Activated naive CD8-positive, alpha-beta T cell treated with anti-CD3 and anti-CD28 coated beads for 36 hours (primary cell): Measurements from ENCODE around the gene CHAD. TPM values are rescaled to one million over a fixed set of nuclear protein-coding genes. Genes with fewer than 3 reads are reported as not detected.

ENCODE experiments used
- DNase-seq: peaks from one replicate; pipeline ENCODE4 v3.0.0; 2021
- H3K27ac Mint-ChIP-seq: one replicate; pipeline ENCODE4 v1.8.0; 2022; ENCODE audit warnings: mild to moderate bottlenecking, moderate library complexity, mixed read lengths
- H3K27me3 Mint-ChIP-seq: one replicate; pipeline ENCODE4 v1.8.0; 2022; ENCODE audit warnings: mild to moderate bottlenecking, mixed read lengths
- H3K36me3 Mint-ChIP-seq: one replicate; pipeline ENCODE4 v1.8.0; 2021; ENCODE audit warnings: mild to moderate bottlenecking, mixed read lengths
- H3K4me1 Mint-ChIP-seq: one replicate; pipeline ENCODE4 v1.8.0; 2021; ENCODE audit warnings: mixed read lengths
- H3K4me3 Mint-ChIP-seq: one replicate; pipeline ENCODE4 v1.8.0; 2022; ENCODE audit warnings: mild to moderate bottlenecking, moderate library complexity, mixed read lengths
- H3K9me3 Mint-ChIP-seq: one replicate; pipeline ENCODE4 v1.8.0; 2022; ENCODE audit warnings: mixed read lengths
- total RNA-seq, 2 experiments: library from RNA; stranded (reverse); gene quantifications; one replicate each; pipeline ENCODE4 v1.2.3, GENCODE V29; 2021

The CHAD gene, protein sequence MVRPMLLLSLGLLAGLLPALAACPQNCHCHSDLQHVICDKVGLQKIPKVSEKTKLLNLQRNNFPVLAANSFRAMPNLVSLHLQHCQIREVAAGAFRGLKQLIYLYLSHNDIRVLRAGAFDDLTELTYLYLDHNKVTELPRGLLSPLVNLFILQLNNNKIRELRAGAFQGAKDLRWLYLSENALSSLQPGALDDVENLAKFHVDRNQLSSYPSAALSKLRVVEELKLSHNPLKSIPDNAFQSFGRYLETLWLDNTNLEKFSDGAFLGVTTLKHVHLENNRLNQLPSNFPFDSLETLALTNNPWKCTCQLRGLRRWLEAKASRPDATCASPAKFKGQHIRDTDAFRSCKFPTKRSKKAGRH
- not detected for total RNA-seq

GRCh38 chr17:50468304-50469207 lies at the start of gene CHAD:
TSS of gene CHAD (minus strand) at chr17:50468880. CDS start at chr17:50468813, 67 bp downstream.
- no peaks in the 10 kb centered on the region for H3K36me3 Mint-ChIP-seq
- peaks cover 34% of the 10 kb centered on the region for H3K27me3 Mint-ChIP-seq
- no peak for DNase-seq
- no peak within 1 kb of the TSS for H3K4me3 Mint-ChIP-seq
- H3K4me1 Mint-ChIP-seq, result peaks cover 7% of the 10 kb centered on the region
- H3K27ac Mint-ChIP-seq, result no peak within 1 kb of the TSS
- H3K9me3 Mint-ChIP-seq, result no peaks in the 10 kb centered on the region

GRCh38 chr17:50517504-50518383 lies 49.1 kb upstream of the CHAD start:
- Mint-ChIP-seq H3K9me3 (no peaks in the 10 kb centered on the region), H3K36me3 (no peaks in the 10 kb centered on the region), H3K27ac (no peak overlapping the region), H3K4me1 (no peaks in the 10 kb centered on the region), H3K4me3 (no peak overlapping the region), H3K27me3 (no peaks in the 10 kb centered on the region)
- DNase-seq, result no peak

- Mint-ChIP-seq H3K27me3 (no peaks in the 10 kb centered on the region), H3K4me1 (peaks cover 2% of the 10 kb centered on the region), H3K4me3 (no peak overlapping the region), H3K9me3 (no peaks in the 10 kb centered on the region), H3K36me3 (no peaks in the 10 kb centered on the region), H3K27ac (no peak overlapping the region)
- no peak for DNase-seq
Measured at GRCh38 chr17:50517011-50517410, 48.3 kb upstream of the CHAD start.

- no peak for DNase-seq
- Mint-ChIP-seq H3K36me3 (no peaks in the 10 kb centered on the region), H3K27me3 (no peaks in the 10 kb centered on the region), H3K9me3 (no peaks in the 10 kb centered on the region), H3K4me3 (no peak overlapping the region), H3K4me1 (peaks cover 17% of the 10 kb centered on the region), H3K27ac (no peak overlapping the region)
Measured at GRCh38 chr17:50514936-50515702, 46.4 kb upstream of the CHAD start.

DNA sequence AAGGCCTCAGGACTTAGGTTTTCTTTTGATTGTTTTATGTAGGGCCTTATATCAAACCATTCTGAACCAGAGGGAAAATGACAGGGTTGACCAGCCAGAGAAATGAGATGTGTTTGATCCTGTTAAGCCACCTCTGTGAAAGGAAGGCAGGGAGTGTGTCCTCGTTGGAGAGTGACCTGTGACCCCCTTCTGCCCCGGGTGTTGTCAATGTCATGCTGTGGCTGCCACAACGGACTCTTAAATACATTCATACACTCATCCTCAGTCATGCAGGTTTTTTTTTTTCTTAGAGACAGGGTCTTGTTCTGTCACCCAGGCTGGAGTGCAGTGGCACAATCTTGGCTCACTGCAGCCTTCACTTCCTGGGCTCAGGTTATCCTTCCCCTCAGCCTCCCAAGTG lies 45.7 kb upstream of the CHAD start:
- H3K36me3 Mint-ChIP-seq, result no peaks in the 10 kb centered on the region
- no peaks in the 10 kb centered on the region for H3K27me3 Mint-ChIP-seq
- H3K27ac Mint-ChIP-seq, result no peak overlapping the region
- H3K9me3 Mint-ChIP-seq, result no peaks in the 10 kb centered on the region
- H3K4me1 Mint-ChIP-seq, result peaks cover 17% of the 10 kb centered on the region
- no peak overlapping the region for H3K4me3 Mint-ChIP-seq
- no peak for DNase-seq

DNA sequence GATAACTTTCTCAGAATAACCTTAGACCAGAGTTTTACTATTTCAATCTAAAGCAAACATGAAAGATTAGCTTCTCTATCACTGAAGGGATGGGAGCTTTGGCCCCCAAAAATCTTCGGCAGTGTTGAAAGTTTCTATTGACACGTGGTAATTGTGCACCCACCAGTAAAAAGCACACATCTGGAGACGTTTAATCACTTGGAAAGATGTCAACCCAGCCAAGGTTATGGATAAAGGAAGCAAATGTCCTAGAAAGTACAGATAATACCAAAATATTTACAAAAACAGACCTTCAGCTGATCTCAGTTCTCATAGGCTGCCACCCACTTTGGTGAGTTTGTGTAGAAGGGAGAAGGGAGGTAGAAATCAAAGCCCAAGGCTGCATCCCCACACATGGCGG lies 44.8 kb upstream of the CHAD start:
- H3K4me3 Mint-ChIP-seq, result no peak overlapping the region
- no peak for DNase-seq
- no peaks in the 10 kb centered on the region for H3K36me3 Mint-ChIP-seq
- no peak overlapping the region for H3K27ac Mint-ChIP-seq
- H3K4me1 Mint-ChIP-seq, result peaks cover 21% of the 10 kb centered on the region
- H3K27me3 Mint-ChIP-seq, result no peaks in the 10 kb centered on the region
- no peaks in the 10 kb centered on the region for H3K9me3 Mint-ChIP-seq

- peak; percentile 57 for DNase-seq
- no peaks in the 10 kb centered on the region for H3K36me3 Mint-ChIP-seq
- peak overlapping the region; percentile 27 for H3K27ac Mint-ChIP-seq
- H3K4me1 Mint-ChIP-seq, result peaks cover 25% of the 10 kb centered on the region
- H3K9me3 Mint-ChIP-seq, result no peaks in the 10 kb centered on the region
- H3K27me3 Mint-ChIP-seq, result no peaks in the 10 kb centered on the region
- H3K4me3 Mint-ChIP-seq, result peak overlapping the region; percentile 18
Measured at GRCh38 chr17:50511058-50511457, 42.4 kb upstream of the CHAD start.

DNA sequence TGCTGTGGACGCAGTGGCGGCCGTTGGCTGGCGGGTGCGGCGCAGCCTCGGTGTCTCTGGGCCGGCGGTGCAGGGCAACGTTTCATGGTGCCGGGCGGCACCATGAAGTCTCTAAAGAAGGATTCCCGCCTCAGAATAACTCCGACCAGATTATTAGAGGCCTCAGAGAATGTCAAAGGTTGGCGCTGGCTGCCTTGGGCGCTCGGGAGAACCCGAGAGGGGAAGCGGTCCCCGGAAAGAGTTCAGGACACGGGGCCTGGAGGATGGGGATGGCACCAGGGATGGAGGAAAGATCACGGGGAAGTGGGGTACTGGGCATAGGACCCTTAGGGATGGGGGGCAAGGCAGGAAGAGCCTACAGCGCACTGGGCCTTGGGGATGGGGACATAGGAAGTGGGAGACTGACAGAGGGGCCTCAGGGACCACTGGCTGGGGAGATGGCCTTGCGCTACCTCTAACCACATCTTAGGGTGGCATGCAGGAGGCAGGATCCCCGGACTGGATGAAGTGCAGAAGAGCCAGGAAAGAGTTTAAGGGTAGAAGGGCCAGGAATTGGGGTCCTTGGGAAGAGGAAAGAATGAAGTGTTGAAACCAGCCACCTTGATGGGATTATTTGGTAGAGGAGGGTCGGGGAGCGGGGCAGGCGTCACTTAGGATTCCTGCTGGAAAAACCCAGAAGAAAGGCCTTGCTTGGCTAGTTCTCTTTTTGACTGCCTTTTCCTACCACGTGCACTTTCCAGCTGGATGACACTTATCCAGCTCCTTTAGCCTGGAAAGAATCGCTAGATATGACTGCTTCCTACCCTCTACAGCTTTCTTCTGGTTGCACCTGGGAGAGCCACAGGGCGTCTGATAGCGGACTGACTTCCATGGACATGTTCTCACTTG lies 40.1 kb upstream of the CHAD start:
- Mint-ChIP-seq H3K27ac (peak overlapping the region; percentile 54), H3K9me3 (no peaks in the 10 kb centered on the region), H3K27me3 (no peaks in the 10 kb centered on the region), H3K4me1 (peaks cover 32% of the 10 kb centered on the region), H3K4me3 (peak overlapping the region; percentile 85), H3K36me3 (no peaks in the 10 kb centered on the region)
- DNase-seq, result no peak

GRCh38 chr17:50507871-50508572 lies 39.3 kb upstream of the CHAD start, which contains the start of gene MYCBPAP:
TSS of gene MYCBPAP (plus strand) at chr17:50508439. CDS start at chr17:50508675, 236 bp downstream.
- H3K4me1 Mint-ChIP-seq, result peaks cover 35% of the 10 kb centered on the region
- peak within 1 kb of the TSS; percentile 76 for H3K27ac Mint-ChIP-seq
- DNase-seq, result peak; percentile 83
- no peaks in the 10 kb centered on the region for H3K9me3 Mint-ChIP-seq
- H3K27me3 Mint-ChIP-seq, result no peaks in the 10 kb centered on the region
- H3K4me3 Mint-ChIP-seq, result peak within 1 kb of the TSS; percentile 85
- H3K36me3 Mint-ChIP-seq, result no peaks in the 10 kb centered on the region

- DNase-seq, result no peak
- H3K9me3 Mint-ChIP-seq, result no peaks in the 10 kb centered on the region
- peaks cover 26% of the 10 kb centered on the region for H3K4me1 Mint-ChIP-seq
- no peaks in the 10 kb centered on the region for H3K27me3 Mint-ChIP-seq
- H3K4me3 Mint-ChIP-seq, result no peak overlapping the region
- H3K27ac Mint-ChIP-seq, result no peak overlapping the region
- no peaks in the 10 kb centered on the region for H3K36me3 Mint-ChIP-seq
Measured at GRCh38 chr17:50506298-50506697, 37.6 kb upstream of the CHAD start.

GRCh38 chr17:50505591-50506130 lies 37.0 kb upstream of the CHAD start:
- H3K4me3 Mint-ChIP-seq, result no peak overlapping the region
- H3K27ac Mint-ChIP-seq, result no peak overlapping the region
- no peak for DNase-seq
- no peaks in the 10 kb centered on the region for H3K9me3 Mint-ChIP-seq
- no peaks in the 10 kb centered on the region for H3K36me3 Mint-ChIP-seq
- no peaks in the 10 kb centered on the region for H3K27me3 Mint-ChIP-seq
- H3K4me1 Mint-ChIP-seq, result peaks cover 20% of the 10 kb centered on the region

DNA sequence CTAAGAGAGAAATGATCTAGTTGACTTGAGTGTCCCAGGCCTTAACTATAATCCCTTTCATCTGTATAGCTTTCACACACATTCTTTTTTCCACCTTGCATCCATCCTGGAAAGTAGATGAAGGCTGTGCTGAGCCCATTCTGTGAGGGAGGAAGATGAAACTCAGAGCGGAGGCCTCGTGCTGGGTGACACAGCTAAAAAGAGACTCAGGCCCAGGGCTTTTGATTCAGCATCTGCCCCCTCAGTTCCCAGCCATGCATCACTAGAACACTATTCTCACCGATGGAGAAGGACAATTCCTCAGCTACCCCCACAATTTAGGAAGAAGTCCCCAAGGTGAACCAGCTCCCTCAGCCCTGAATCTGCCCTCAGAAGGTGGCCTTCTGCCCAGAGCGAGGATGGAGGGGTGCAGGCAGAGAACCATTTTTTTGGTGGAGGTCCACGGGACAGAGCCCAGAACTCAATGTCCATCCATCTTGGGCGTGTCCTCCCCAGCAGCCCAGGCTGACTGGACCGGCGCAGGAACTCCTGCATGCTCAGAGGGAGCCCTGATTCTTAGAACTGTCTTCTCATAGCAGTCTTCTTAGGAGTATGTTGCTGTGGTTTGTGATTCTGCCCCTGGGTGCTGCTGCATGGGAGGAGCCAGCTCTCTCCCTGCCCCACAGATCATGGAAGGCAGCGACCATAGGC lies 33.8 kb upstream of the CHAD start:
- Mint-ChIP-seq H3K27ac (no peak overlapping the region), H3K27me3 (no peaks in the 10 kb centered on the region), H3K4me1 (peaks cover 9% of the 10 kb centered on the region), H3K4me3 (no peak overlapping the region), H3K36me3 (no peaks in the 10 kb centered on the region), H3K9me3 (no peaks in the 10 kb centered on the region)
- DNase-seq, result no peak
